ENCODE measurements around the gene MTF2.
"Not testable (repeated sequence)": the region's sequence is repeated elsewhere in the genome, so short reads cannot be mapped to it uniquely, and the experiment has no call there.

The MTF2 gene

GRCh38 chr1:93171549-93172034, 92.5 kb downstream of the MTF2 start:
- peak overlapping the region; percentile 32 for H3K4me3 ChIP-seq (ENCODE audit: low read length)
- DNase-seq (ENCODE audit: low read depth, low spot score) = no peak

- H3K4me3 ChIP-seq (ENCODE audit: low read length) = no peak overlapping the region
- DNase-seq (ENCODE audit: low read depth, low spot score) = no peak
Observed at GRCh38 chr1:93172778-93173177, 93.7 kb downstream of the MTF2 start.

GRCh38 chr1:93174638-93175037, 95.6 kb downstream of the MTF2 start:
- not testable (repeated sequence) for DNase-seq (ENCODE audit: low read depth, low spot score); H3K4me3 ChIP-seq (ENCODE audit: low read length)

GRCh38 chr1:93177991-93178390, 98.9 kb downstream of the MTF2 start:
- H3K4me3 ChIP-seq (ENCODE audit: low read length) = no peak overlapping the region
- no peak for DNase-seq (ENCODE audit: low read depth, low spot score)

- DNase-seq (ENCODE audit: low read depth, low spot score) = no peak
Observed at GRCh38 chr1:93178418-93178817, 99.3 kb downstream of the MTF2 start.

GRCh38 chr1:93179886-93180722, 101.0 kb downstream of the MTF2 start, which contains the start of gene TMED5:
Gene TMED5 (minus strand): TSS chr1:93180413. CDS start chr1:93180242, 171 bp downstream.
- peak within 1 kb of the TSS; percentile 86 for H3K4me3 ChIP-seq (ENCODE audit: low read length)
- peak; percentile 94 for DNase-seq (ENCODE audit: low read depth, low spot score)

More at GRCh38 chr1:93178418-93178817, 99.3 kb downstream of the MTF2 start:
- no peak overlapping the region for H3K4me3 ChIP-seq (ENCODE audit: low read length)

- peak; percentile 73 for DNase-seq (ENCODE audit: low read depth, low spot score)
- H3K4me3 ChIP-seq (ENCODE audit: low read length) = peak within 1 kb of the TSS; percentile 86
Observed at GRCh38 chr1:93180723-93181613, 101.9 kb downstream of the MTF2 start, which contains the start of gene CCDC18. Gene CCDC18 (plus strand): TSS chr1:93180724. CDS start chr1:93183362, 2,638 bp downstream.

GRCh38 chr1:93186667-93187066, 107.6 kb downstream of the MTF2 start:
- H3K4me3 ChIP-seq (ENCODE audit: low read length) = no peak overlapping the region
- no peak for DNase-seq (ENCODE audit: low read depth, low spot score)

Data from Jurkat, Clone E6-1 (cell line).